ENCODE data around the gene MEIS2.

Gene MEIS2

GRCh38 chr15:37098468-37099318 is 1.7 kb downstream of the MEIS2 start:
- peak; percentile 44 for DNase-seq (ENCODE audit: low spot score)

- no peak for DNase-seq (ENCODE audit: low spot score)
Measured at GRCh38 chr15:37097144-37097919, 3.0 kb downstream of the MEIS2 start.

GRCh38 chr15:37096558-37097143 is 3.7 kb downstream of the MEIS2 start:
- no peak for DNase-seq (ENCODE audit: low spot score)

GRCh38 chr15:37095770-37096557 is 4.4 kb downstream of the MEIS2 start:
- no peak for DNase-seq (ENCODE audit: low spot score)

- DNase-seq (ENCODE audit: low spot score) = no peak
Measured at GRCh38 chr15:37094915-37095711, 5.2 kb downstream of the MEIS2 start.

GRCh38 chr15:37094333-37094914 is 5.9 kb downstream of the MEIS2 start:
- DNase-seq (ENCODE audit: low spot score) = no peak

- no peak for DNase-seq (ENCODE audit: low spot score)
Measured at GRCh38 chr15:37093480-37094332, 6.6 kb downstream of the MEIS2 start.

GRCh38 chr15:37090543-37091175 is 9.7 kb downstream of the MEIS2 start:
- DNase-seq (ENCODE audit: low spot score) = no peak

GRCh38 chr15:37088436-37088835 is 11.9 kb downstream of the MEIS2 start:
- DNase-seq (ENCODE audit: low spot score) = no peak

- DNase-seq (ENCODE audit: low spot score) = no peak
Measured at GRCh38 chr15:37087131-37087588, 13.2 kb downstream of the MEIS2 start.

GRCh38 chr15:37086521-37086920 is 13.8 kb downstream of the MEIS2 start:
- DNase-seq (ENCODE audit: low spot score) = no peak

- no peak for DNase-seq (ENCODE audit: low spot score)
Measured at GRCh38 chr15:37086120-37086519, 14.2 kb downstream of the MEIS2 start.

GRCh38 chr15:37084602-37085001 is 15.7 kb downstream of the MEIS2 start:
- no peak for DNase-seq (ENCODE audit: low spot score)

GRCh38 chr15:37083610-37084009 is 16.7 kb downstream of the MEIS2 start:
- no peak for DNase-seq (ENCODE audit: low spot score)

GRCh38 chr15:37081983-37082382 is 18.4 kb downstream of the MEIS2 start:
- DNase-seq (ENCODE audit: low spot score) = no peak

- no peak for DNase-seq (ENCODE audit: low spot score)
Measured at GRCh38 chr15:37080261-37080921, 20.0 kb downstream of the MEIS2 start.

- DNase-seq (ENCODE audit: low spot score) = peak; percentile 77
Measured at GRCh38 chr15:37079726-37080125, 20.6 kb downstream of the MEIS2 start.

- DNase-seq (ENCODE audit: low spot score) = no peak
Measured at GRCh38 chr15:37078566-37078965, 21.8 kb downstream of the MEIS2 start.

Measured in cerebellar cortex (tissue), 1 donor.